H9 (cell line): ENCODE measurements around the gene NTPCR. TPM values are rescaled to one million over a fixed set of nuclear protein-coding genes. Genes with fewer than 3 reads are reported as not detected.
A peak's percentile ranks its signal among the peaks of the same experiment; 100 is the strongest.

ENCODE experiments used
- DNase-seq: peaks from one replicate; pipeline ENCODE4 v3.0.0-alpha.2; 2017
- H2AFZ ChIP-seq: one replicate; pipeline ENCODE4 v1.6.1; 2013; ENCODE audit warnings: mild to moderate bottlenecking, low read length, control low read depth, moderate library complexity
- H2AK5ac ChIP-seq: 2 replicates; pipeline ENCODE4 v1.6.1; 2013; ENCODE audit warnings: low read length, control low read depth, mixed read lengths; ENCODE audit not compliant: insufficient read length
- H2BK120ac ChIP-seq: one replicate; pipeline ENCODE4 v1.6.1; 2013; ENCODE audit warnings: low read depth, mild to moderate bottlenecking, low read length, control low read depth, inconsistent platforms; ENCODE audit not compliant: poor library complexity, severe bottlenecking
- H2BK12ac ChIP-seq: 2 replicates; pipeline ENCODE4 v1.6.1; 2013; ENCODE audit warnings: low read length, control low read depth, mixed read lengths, low read depth; ENCODE audit not compliant: insufficient read length
- H2BK15ac ChIP-seq: 2 replicates; pipeline ENCODE4 v1.6.1; 2013; ENCODE audit warnings: low read depth, low read length, control low read depth
- H2BK20ac ChIP-seq: one replicate; pipeline ENCODE4 v1.6.1; 2013; ENCODE audit warnings: low read depth, mild to moderate bottlenecking, low read length, control low read depth, inconsistent platforms; ENCODE audit not compliant: poor library complexity, severe bottlenecking
- H2BK5ac ChIP-seq: 2 replicates; pipeline ENCODE4 v1.6.1; 2013; ENCODE audit warnings: low read length, control low read depth, mixed read lengths; ENCODE audit not compliant: insufficient read length
- H3K14ac ChIP-seq: 2 replicates; pipeline ENCODE4 v1.6.1; 2013; ENCODE audit warnings: low read length, control low read depth; ENCODE audit not compliant: insufficient read depth
- H3K18ac ChIP-seq: 2 replicates; pipeline ENCODE4 v1.6.1; 2013; ENCODE audit warnings: low read depth, mild to moderate bottlenecking, mixed read lengths, low read length, control low read depth; ENCODE audit not compliant: insufficient read length
- H3K23ac ChIP-seq: 2 replicates; pipeline ENCODE4 v1.6.1; 2013; ENCODE audit warnings: low read length, control low read depth, mixed read lengths, low read depth; ENCODE audit not compliant: insufficient read length
- H3K23me2 ChIP-seq: 2 replicates; pipeline ENCODE4 v1.6.1; 2013; ENCODE audit warnings: low read depth, mild to moderate bottlenecking, mixed read lengths, low read length, control low read depth; ENCODE audit not compliant: insufficient read length, poor library complexity, severe bottlenecking
- H3K27ac ChIP-seq: 2 replicates; pipeline ENCODE4 v1.5.1; 2013; ENCODE audit warnings: low read length, control low read depth, mixed read lengths, low read depth; ENCODE audit not compliant: insufficient read length
- H3K27me3 ChIP-seq: 2 replicates; pipeline ENCODE4 v1.6.1; 2013; ENCODE audit warnings: low read length, control low read depth, inconsistent platforms; ENCODE audit not compliant: insufficient read depth
- H3K4ac ChIP-seq: 2 replicates; pipeline ENCODE4 v1.6.1; 2013; ENCODE audit warnings: low read depth, mild to moderate bottlenecking, control low read depth, inconsistent platforms, low read length, moderate library complexity
- H3K4me1 ChIP-seq: 2 replicates; pipeline ENCODE4 v1.6.1; 2013; ENCODE audit warnings: low read length, control low read depth, inconsistent platforms; ENCODE audit not compliant: insufficient read depth
- H3K4me2 ChIP-seq: 2 replicates; pipeline ENCODE4 v1.6.1; 2013; ENCODE audit warnings: low read length, control low read depth, mixed read lengths; ENCODE audit not compliant: insufficient read length, insufficient read depth
- H3K56ac ChIP-seq: 2 replicates; pipeline ENCODE4 v1.6.1; 2013; ENCODE audit warnings: low read depth, mild to moderate bottlenecking, mixed read lengths, low read length, control low read depth; ENCODE audit not compliant: insufficient read length
- H3K79me1 ChIP-seq: 2 replicates; pipeline ENCODE4 v1.6.1; 2013; ENCODE audit warnings: low read depth, mild to moderate bottlenecking, moderate library complexity, low read length, control low read depth, inconsistent platforms; ENCODE audit not compliant: insufficient read depth, poor library complexity, severe bottlenecking
- H3K79me2 ChIP-seq: 2 replicates; pipeline ENCODE4 v1.6.1; 2013; ENCODE audit warnings: low read length, control low read depth, inconsistent platforms; ENCODE audit not compliant: insufficient read depth
- H3K9ac ChIP-seq: 2 replicates; pipeline ENCODE4 v1.6.1; 2013; ENCODE audit warnings: low read length, control low read depth, mixed read lengths; ENCODE audit not compliant: insufficient read length; ENCODE audit errors: extremely low read depth
- H3K9me3 ChIP-seq: one replicate; pipeline ENCODE4 v1.6.1; 2013; ENCODE audit warnings: low read depth, low read length, inconsistent platforms; ENCODE audit not compliant: control insufficient read depth
- H3T11ph ChIP-seq: one replicate; pipeline ENCODE4 v1.6.1; 2013; ENCODE audit warnings: mild to moderate bottlenecking, low read length, control low read depth, inconsistent platforms
- H4K20me1 ChIP-seq: one replicate; pipeline ENCODE4 v1.6.1; 2013; ENCODE audit not compliant: control insufficient read depth, insufficient read length, insufficient read depth
- H4K5ac ChIP-seq: 2 replicates; pipeline ENCODE4 v1.6.1; 2013; ENCODE audit warnings: low read depth, mild to moderate bottlenecking, mixed read lengths, low read length, control low read depth; ENCODE audit not compliant: insufficient read length
- H4K8ac ChIP-seq: replicated peaks from 2 replicates; pipeline ENCODE4 v1.6.1; 2013; ENCODE audit warnings: low read length, control low read depth, mixed read lengths, low read depth; ENCODE audit not compliant: insufficient read length
- H4K91ac ChIP-seq: 2 replicates; pipeline ENCODE4 v1.6.1; 2013; ENCODE audit warnings: low read depth, mild to moderate bottlenecking, moderate library complexity, mixed read lengths, low read length, control low read depth; ENCODE audit not compliant: insufficient read length
- H3K27ac Mint-ChIP-seq, 3 experiments: 2 replicates in 2 of 3; 3 replicates in 1 of 3; pipeline ENCODE4 v1.8.0; 2020 to 2021; ENCODE audit warnings: mixed read lengths in 3 of 3, mild to moderate bottlenecking in 1 of 3, moderate library complexity in 1 of 3
- H3K27me3 Mint-ChIP-seq: 2 replicates; pipeline ENCODE4 v1.8.0; 2021; ENCODE audit warnings: low read depth, mild to moderate bottlenecking, moderate library complexity, mixed read lengths
- H3K36me3 Mint-ChIP-seq, 3 experiments: 2 replicates in 2 of 3; 3 replicates in 1 of 3; pipeline ENCODE4 v1.8.0; 2020 to 2021; ENCODE audit warnings: low read depth in 3 of 3, mixed read lengths in 3 of 3; ENCODE audit not compliant: insufficient read depth in 1 of 3
- H3K4me1 Mint-ChIP-seq, 2 experiments: 2 replicates each; pipeline ENCODE4 v1.8.0; 2020; ENCODE audit warnings: mixed read lengths in 2 of 2
- H3K4me3 Mint-ChIP-seq, 2 experiments: 2 replicates in 1 of 2; 3 replicates in 1 of 2; pipeline ENCODE4 v1.8.0; 2020 to 2021; ENCODE audit warnings: mild to moderate bottlenecking in 2 of 2, mixed read lengths in 2 of 2, moderate library complexity in 1 of 2
- H3K9me3 Mint-ChIP-seq, 2 experiments: 2 replicates in 1 of 2; 3 replicates in 1 of 2; pipeline ENCODE4 v1.8.0; 2020; ENCODE audit warnings: mild to moderate bottlenecking in 2 of 2, mixed read lengths in 2 of 2, moderate library complexity in 1 of 2
- CTCF ChIP-seq: fragments of 200-600 bp; sonication (generic); conservative IDR thresholded peaks from 3 replicates; pipeline ENCODE4 v1.8.0; 2021; ENCODE audit warnings: antibody characterized with exemption, mild to moderate bottlenecking
- WGBS: extraction: QIAGEN DNeasy Blood & Tissue Kit; methylation state at CpG from one replicate; pipeline ENCODE4 v1.1.7; 2013; ENCODE audit warnings: missing lambda C conversion rate, low lambda C conversion rate, mixed read lengths; ENCODE audit not compliant: insufficient read length; ENCODE audit errors: extremely low coverage; 5-methylcytosine and 5-hydroxymethylcytosine counted together
- total RNA-seq: library from RNA; stranded (reverse); gene quantifications from 2 replicates; pipeline ENCODE4 v1.2.1, GENCODE V29; 2021

NTPCR gene
- total RNA-seq, 1 experiment from 2014 or later, result 87.4 TPM

GRCh38 chr1:233025157-233025556, 74.7 kb downstream of the NTPCR start:
- peak; percentile 86 for DNase-seq
- no peaks in the 10 kb centered on the region for H4K20me1 ChIP-seq
- H2BK20ac ChIP-seq, result no peak overlapping the region
- no peak overlapping the region for H2BK12ac ChIP-seq
- no peaks in the 10 kb centered on the region for H3K79me2 ChIP-seq
- no peaks in the 10 kb centered on the region for H3K27me3 Mint-ChIP-seq
- H3K4me3 Mint-ChIP-seq, result no peak overlapping the region
- H3K79me1 ChIP-seq, result no peaks in the 10 kb centered on the region
- H3K27ac Mint-ChIP-seq, result no peak overlapping the region
- WGBS, result no CpG with 5 or more reads among the region's 12 CpGs
- no peaks in the 10 kb centered on the region for H3K23me2 ChIP-seq
- peak; percentile 76 for TF ChIP-seq CTCF
- no peak overlapping the region for H4K8ac ChIP-seq
- no peak overlapping the region for H3K4me2 ChIP-seq
- H3K27me3 ChIP-seq, result no peaks in the 10 kb centered on the region
- H3K18ac ChIP-seq, result no peak overlapping the region
- H3K56ac ChIP-seq, result no peak overlapping the region
- H2AK5ac ChIP-seq, result no peak overlapping the region
- no peak overlapping the region for H2AFZ ChIP-seq
- no peak overlapping the region for H3K14ac ChIP-seq
- no peak overlapping the region for H3K23ac ChIP-seq
- no peak overlapping the region for H2BK15ac ChIP-seq
- H3K4ac ChIP-seq, result no peak overlapping the region
- H3K9me3 Mint-ChIP-seq, result no peaks in the 10 kb centered on the region
- H4K5ac ChIP-seq, result no peak overlapping the region
- no peak overlapping the region for H3K27ac ChIP-seq
- H2BK120ac ChIP-seq, result no peak overlapping the region
- no peak overlapping the region for H3K9ac ChIP-seq
- H3K36me3 Mint-ChIP-seq, result peaks cover 6 to 10% (median 6%) of the 10 kb centered on the region in 3 experiments
- H4K91ac ChIP-seq, result no peak overlapping the region
- peaks cover 32% of the 10 kb centered on the region in 2 experiments for H3K4me1 Mint-ChIP-seq
- H3K4me1 ChIP-seq, result no peaks in the 10 kb centered on the region
- H3T11ph ChIP-seq, result no peak overlapping the region
- no peaks in the 10 kb centered on the region for H3K9me3 ChIP-seq
- H2BK5ac ChIP-seq, result no peak overlapping the region
